NCI-H2196 (cell line): Measurements from ENCODE around the gene CCDC57.
"Not testable (repeated sequence)": the region's sequence is repeated elsewhere in the genome, so short reads cannot be mapped to it uniquely, and the experiment has no call there.

Source experiments
- DNase-seq: peaks from one replicate; lab custom pipeline; 2025; ENCODE audit not compliant: unreplicated experiment; lab: John Stamatoyannopoulos, UW

Gene CCDC57, protein sequence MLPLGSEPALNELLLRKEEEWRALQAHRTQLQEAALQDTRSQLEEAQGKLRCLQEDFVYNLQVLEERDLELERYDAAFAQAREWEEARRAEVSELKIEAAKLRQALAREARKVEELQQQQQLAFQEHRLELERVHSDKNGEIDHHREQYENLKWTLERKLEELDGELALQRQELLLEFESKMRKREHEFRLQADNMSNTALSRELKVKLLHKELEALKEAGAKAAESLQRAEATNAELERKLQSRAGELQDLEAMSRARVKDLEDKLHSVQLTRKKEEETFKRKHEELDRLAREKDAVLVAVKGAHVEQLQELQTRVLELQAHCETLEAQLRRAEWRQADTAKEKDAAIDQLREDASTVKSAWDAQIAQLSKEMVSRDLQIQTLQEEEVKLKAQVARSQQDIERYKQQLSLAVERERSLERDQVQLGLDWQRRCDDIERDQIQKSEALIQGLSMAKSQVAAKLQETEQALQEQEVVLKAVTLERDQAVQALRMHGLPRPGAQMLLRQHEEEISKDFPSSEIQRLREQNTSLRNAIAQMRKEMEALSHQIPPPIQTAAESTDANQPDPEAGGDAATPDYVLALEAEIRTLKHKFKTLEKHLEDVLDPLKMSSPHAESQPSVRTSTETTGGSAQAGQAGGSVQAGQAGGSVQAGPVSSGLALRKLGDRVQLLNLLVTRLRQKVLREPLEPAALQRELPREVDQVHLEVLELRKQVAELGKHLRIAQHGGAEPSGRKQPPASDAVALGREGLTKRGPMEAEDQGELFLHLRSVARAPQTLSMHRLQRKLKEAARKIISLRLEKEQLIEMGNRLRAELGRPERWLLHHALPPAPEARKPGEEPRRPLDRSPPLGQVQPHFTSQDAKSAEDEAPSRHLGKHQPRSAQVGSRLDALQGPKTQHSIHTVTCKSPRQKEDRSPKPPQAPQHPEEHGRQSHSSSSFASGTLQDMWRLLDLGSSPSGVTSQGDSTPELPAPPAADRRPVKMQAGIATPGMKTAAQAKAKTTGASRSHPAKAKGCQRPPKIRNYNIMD

DNA sequence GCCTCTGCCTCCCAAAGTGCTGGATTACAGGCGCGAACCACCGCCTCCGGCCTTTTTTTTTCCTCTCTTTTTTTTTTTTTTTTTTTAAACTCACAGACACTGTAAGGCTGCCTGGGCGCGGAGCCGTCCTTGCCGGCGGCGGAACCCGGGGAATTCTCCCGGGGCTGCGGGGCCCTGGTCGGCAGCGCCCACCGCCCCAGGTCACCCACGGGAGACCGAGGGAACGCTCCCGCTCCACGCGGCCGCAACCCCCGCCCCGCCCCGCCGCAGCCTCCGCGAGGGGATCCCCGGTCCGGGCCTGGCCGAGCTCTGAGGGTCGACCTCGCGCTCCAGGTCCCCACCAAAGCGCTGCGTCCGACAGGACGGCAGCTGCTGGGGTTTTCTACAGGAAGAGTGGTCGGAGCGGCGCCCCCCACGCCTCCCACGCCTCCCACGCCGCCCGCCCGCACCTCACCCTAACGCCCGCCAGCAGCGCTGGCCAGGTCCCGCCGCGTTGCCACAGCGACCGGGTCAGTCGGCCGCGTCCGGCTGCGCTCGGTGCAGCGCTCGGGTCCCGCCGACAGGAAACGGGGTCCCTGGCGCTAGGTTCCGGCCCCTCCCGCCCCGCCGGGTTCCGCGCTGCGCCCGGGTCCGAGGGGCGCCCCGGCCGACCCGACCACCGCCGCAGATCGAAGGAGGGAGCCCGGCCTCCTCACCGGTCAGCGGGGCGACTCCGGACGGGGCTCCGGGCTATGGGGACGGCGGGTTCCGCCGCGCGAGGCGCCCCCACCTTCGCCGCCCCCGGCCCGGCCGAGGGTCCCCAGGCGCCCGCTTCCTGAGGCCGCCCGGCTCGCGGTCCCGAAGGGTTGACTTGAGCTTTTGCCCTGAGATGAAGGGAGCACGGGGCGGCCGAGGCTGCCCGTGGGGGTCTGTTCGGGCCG is at the start of gene CCDC57:
CCDC57 (minus strand) TSS at position 512 of the 920 bp plus-strand sequence. CDS start 10,898 bp downstream, outside the sequence.
- peak; percentile 89 for DNase-seq

DNA sequence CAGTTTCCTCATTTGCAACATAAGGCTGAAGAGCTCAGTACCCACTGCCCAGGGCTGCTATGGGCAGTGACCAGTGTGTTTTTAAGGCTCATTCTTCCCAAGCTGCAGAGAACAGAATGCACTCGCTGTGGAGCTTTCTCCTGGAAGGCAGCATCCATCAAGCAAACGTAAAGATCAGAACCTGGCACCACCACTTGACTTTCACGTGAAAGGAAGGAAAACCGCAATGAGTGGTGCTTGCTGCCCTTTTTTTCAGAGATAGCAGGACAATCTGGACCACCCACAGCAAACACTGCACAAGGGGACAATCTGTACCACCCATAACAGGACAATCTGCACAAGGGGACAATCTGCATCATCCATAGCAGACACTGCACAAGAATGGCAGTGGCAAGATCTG is 49.7 kb upstream of the CCDC57 start:
- DNase-seq: no peak

DNA sequence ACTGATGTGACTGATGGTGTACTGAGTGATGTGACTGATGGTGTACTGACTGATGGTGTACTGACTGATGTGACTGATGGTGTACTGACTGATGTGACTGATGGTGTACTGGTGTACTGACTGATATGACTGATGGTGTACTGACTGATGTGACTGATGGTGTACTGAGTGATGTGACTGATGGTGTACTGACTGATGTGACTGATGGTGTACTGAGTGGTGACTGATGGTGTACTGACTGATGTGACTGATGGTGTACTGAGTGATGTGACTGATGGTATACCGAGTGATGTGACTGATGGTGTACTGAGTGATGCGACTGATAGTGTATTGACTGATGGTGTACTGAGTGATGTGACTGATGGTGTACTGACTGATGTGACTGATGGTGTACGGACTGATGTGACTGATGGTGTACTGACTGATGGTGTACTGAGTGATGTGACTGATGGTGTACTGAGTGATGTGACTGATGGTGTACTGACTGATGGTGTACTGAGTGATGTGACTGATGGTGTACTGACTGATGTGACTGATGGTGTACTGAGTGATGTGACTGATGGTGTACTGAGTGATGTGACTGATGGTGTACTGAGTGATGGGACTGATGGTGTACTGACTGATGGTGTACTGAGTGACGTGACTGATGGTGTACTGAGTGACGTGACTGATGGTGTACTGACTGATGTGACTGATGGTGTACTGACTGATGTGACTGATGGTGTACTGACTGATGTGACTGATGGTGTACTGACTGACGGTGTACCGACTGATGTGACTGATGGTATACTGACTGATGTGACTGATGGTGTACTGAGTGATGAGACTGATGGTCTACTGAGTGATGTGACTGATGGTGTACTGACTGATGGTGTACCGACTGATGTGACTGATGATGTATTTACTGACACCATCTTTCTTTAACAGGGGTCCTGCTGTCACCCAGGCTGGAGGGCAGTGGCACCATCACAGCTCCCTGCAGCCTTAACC is 47.6 kb upstream of the CCDC57 start:
- not testable (repeated sequence) for DNase-seq

DNA sequence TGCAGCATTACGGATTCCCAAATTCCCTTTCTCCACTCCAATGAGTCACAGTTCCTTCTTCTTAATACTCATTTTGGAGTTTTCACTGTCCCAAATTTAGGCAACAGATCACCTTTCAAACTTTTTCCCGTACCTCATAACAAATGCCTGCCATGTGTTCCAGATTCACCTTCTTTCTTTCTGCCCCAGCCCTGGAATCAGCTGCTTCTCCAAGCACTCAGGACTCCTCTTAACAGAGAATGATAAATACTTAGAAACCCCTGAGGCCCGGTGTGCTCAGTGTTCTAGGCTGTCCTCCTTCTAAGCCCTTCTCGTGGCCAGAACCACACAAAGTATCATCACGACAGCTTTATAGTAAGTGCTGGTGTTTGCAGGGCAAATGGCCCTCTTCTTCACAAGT is 45.9 kb upstream of the CCDC57 start:
- DNase-seq: no peak

DNA sequence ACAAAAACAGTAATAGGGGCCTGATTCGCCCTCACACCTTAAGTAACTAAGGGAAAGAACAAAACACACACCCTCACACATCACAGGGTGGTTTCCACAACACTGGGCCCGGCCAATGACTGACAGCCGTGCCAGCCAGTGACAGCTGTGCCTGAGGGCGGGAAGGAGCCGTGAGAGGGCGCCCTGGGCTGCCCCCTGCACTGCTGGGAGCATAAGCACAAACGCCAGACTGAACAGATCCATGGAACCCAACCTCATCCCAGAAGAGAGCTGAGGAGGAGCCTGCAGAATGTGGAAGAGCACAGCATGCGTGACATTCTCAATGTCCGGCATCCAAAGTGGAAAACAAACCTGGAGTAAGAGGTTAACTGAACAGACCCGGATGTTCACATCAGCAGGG is 44.8 kb upstream of the CCDC57 start:
- peak; percentile 29 for DNase-seq

DNA sequence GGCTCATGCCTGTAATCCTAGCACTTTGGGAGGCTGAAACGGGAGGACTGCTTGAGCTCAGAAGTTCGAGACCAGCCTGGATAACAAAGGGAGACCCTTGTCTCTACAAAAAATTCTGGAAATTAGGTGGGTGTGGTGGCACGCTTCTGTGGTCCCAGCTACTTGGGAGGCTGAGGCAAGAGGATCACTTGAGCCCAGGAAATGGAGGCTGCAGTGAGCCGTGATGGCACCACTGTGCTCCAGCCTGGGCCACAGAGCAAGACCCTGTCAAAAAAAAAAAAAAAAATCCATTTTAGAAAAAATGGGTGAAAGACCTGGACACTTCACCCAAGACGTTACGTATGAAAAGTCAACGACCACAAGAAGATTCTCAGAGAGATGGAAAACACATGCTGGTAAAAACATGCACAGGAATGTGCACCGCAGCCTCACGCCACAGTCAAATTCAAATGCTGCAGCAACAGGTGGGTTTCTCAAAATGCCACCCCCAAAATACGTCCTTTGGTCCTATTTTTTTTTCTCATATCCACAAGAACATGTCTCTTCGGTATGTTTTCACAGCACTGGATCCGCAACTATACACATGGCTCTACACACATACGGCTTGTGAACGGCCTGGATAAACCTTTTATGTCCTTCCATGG is 43.7 kb upstream of the CCDC57 start:
- no peak for DNase-seq

DNA sequence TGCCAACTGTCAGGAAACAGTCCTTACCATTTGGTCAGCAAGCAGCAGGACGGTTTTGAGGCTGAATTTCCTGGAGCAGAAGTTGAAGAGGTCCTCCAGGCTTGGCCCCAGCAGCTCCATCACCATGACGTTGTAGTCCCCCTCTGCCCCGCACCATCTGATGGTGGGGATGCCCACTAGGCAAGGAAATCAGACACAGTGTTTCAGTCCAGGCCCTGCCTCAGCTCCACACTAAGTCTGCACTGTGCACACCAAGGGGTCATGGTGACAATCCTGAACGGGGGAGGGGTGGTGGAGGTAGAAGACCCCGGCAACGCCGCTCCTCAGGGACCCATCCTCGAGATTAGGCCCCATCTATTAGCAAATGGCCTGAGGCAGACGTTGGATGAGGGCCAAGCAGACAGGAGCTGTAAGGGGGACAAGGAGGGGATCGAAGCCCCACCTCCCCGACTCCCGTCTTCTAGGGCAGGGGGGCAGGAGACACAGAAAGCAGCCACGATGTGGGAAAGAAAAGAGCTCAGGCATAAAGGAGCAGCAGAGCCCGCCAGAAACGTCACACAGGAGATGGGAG is 42.8 kb upstream of the CCDC57 start:
- no peak for DNase-seq

DNA sequence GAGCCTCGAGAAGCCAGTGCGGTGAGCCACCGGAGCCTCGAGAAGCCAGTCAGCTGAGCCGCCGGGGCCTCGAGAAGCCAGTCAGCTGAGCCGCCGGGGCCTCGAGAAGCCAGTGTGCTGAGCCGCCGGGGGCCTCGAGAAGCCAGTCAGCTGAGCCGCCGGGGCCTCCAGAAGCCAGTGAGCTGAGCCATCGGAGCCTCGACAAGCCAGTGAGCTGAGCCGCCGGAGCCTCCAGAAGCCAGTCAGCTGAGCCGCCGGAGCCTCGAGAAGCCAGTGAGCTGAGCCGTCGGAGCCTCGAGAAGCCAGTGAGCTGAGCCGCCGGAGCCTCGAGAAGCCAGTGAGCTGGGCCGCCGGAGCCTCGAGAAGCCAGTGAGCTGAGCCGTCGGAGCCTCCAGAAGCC is 42.1 kb upstream of the CCDC57 start:
- not testable (repeated sequence) for DNase-seq

DNA sequence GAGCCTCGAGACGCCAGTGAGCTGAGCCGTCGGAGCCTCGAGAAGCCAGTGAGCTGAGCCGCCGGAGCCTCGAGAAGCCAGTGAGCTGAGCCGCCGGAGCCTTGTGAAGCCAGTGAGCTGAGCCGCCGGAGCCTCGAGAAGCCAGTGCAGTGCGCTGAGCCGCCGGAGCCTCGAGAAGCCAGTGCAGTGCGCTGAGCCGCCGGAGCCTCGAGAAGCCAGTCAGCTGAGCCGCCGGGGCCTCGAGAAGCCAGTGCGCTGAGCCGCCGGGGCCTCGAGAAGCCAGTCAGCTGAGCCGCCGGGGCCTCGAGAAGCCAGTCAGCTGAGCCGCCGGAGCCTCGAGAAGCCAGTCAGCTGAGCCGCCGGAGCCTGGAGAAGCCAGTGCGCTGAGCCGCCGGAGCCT is 41.5 kb upstream of the CCDC57 start:
- not testable (repeated sequence) for DNase-seq

DNA sequence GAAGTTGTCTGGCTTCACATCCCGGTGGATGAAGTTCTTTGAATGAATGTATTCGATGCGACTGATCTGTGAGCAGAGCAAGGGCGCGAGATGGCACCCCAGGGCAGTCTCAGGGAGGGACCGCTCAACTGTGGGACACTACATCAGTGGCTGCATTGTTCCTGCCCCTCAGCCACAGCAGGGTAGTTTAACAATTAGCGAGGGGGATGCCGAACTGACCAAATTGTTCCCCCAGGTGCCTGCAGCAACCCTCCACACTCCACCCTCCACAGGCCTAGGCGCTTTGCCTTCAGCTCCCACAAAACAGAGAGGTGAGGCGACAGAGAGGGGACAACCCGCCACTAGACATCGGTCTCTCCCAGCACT is 40.5 kb upstream of the CCDC57 start:
- no peak for DNase-seq

DNA sequence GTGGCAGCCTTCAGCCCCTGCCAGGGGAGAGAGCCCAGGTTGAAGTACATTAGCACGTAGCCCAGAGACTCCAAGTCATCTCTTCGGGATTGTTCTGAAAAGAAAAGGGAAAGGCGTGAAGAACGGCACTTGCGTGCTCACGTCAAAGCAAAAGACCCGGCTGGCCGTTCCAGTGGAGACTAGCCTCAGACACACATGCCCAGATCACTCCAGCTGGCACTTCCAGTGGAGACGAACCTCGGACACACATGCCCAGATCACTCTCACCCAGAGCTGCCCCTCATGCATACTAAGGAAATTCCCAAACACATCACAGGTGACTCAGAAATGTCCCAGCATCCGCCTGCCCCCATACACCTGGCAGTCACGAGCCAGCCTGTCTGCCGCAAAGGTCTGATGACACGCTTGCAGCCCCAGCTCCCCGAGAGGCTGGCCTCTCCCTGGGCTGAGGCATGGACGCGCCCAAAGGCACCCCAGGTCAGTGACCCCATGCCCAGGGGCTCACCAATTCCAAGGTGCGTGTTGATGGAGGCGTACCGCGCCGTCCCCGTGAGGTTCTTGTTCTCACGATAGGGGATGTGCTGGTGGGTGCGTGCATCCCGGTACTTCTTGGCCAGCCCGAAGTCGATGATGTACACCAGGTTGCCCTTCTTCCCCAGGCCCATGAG is 40.0 kb upstream of the CCDC57 start:
- no peak for DNase-seq

DNA sequence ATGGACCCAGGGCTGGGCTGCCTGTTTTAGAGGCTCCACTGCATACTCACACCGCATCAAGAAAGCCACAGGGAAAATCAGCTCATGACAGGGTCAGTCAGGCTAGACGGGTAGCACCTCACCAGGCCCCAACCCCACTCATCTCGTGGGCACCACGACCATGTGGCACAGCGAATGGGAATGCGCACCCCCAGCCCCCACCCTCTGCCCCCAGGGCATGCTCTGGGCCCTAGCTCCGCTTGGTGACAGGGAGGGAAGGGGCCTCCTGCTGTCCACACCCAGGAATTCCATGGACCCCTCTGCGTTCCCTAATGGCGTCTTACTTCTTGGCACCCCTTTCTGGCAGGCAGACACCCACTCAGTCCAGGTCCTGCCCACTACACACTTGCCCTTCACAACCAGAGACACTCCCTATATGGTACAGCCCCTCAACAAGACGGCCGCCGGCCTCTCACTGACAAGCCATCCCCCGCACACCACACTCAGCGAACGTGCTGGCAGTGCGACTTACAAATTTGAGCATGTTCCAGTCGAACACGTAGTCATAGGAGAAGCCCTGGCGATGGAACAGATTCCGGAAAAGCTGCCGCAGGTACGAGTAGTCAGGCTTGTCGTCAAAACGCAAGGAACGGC is 38.3 kb upstream of the CCDC57 start:
- DNase-seq: no peak

DNA sequence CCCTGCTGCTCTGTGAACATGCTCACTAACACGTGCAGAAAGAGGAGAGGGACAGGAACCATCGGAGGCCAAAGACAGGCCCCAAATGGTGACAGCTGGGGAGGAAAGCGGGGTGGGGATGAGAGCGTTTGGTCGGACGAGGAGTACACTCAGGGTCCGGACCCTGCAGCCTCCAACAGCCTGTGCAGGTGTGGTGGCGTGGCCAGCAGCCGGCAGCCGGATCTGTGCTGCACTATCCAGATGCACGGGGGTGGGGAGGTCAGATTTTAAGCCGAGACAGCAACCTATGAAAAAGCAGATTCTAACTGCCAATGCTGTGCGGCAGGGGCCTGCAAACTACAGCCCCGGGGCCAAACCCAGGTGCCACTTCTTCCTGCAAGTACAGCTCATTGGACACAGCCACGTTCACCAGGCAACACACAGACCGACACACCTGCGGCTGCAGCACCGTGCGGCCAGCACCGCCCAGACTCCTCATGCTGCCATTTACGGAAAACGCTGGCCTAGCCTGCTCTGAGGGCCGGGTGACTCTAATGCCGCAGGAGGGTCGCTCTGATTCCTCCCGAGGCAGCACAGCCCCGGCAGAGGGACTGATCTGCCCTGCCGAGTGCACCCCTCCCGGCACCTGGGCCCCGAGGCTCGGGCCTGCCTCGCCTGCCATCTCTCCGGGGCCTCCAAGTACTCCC is 37.4 kb upstream of the CCDC57 start:
- no peak for DNase-seq

DNA sequence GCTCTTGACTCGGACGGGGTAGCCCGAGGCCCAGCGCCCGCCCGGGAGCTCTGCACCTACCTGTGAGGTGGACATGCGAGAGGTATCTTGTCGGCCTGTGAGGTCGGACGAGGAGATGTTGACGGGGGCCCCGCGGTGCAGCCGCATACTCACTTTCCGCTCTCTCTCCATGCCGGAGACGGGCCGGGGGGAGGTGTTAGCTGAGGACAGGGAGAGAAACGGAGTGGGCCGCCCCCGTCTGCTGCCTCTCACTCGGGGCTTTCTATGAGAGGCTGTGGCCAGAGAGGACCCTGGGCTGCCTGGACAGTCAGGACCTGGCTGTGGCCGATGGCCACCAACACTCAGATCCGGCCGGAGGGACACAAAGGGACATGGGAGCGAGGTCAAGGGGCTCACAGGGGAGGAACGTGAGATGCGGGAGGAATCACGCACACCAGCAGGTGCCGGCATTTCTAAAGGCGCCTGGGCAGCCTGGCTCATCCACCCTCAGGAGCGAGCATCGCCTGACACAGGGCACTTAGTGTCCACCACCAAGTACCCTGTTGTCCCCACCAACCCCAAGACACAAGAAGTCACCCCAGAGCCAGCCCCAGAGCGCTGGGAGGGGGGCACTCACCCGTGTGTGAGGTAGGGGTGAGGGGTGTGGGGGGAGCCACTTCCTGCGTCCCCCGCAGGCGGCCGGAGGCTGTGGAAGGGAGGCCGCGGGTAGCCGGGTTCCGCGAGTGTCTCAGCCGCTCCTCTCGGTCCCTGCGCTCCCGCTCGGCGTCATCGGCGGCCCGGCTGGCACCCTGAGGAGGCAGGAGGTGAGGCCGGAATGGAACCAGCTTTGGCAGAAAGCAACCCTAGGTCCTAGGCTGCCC is 36.4 kb upstream of the CCDC57 start:
- DNase-seq: no peak

DNA sequence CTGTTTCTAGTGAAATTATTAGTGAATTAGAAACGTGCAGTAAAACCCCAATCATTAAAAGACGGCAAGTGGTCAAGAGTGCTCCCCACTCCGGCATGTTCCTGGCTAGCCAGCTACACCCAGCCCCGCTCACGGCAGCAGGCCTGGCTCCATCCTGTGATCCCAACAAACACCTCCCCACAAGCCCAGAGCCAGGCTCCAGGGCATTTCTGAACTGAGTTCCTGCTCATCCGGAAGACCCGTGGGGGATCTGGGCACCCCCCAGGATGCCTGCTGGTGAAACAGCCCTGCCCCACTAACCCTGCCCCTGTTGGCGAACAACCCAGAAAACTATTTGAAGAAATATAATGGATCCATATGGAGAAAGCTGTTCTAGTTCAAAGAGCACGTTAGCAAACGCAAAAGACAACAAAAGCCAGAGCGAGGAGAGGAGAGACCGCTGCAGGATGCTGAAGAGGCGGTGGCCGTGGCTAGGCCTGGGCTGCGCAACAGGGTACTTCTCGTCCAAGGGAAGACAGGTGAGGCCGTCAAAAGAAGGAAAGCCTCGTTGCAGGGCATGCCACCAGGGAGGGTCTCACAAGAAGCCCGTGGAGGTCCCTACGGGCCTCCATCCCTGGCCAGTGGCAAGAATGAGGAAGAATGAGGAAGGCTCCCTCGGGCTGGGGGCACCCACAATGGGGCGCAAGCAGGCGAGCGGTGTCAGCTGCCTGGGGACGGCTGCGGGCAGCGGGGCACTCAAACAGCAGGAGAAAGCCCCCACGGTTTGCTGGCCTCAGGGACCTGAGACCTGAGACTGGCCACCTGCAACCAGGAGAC is 35.4 kb upstream of the CCDC57 start:
- DNase-seq: no peak
